CD4-positive, alpha-beta T cell (primary cell): ENCODE measurements around the gene NUMA1. TPM values are rescaled to one million over a fixed set of nuclear protein-coding genes. Genes with fewer than 3 reads are reported as not detected.

Experiments
- ATAC-seq: fragments of 200-7000 bp; cut with Tn5 transposase; one replicate; pipeline ENCODE4 v1.10.0; 2022; ENCODE audit warnings: mild to moderate bottlenecking; ENCODE audit not compliant: poor library complexity
- CTCF ChIA-PET: fragments of 350-600 bp; sonication (Branson Sonifier 250); formaldehyde crosslinking; loops from one replicate; lab custom pipeline; 2021; ENCODE audit warnings: antibody characterized with exemption, inconsistent platforms; lab: Charles Lee
- POLR2A ChIA-PET: fragments of 350-600 bp; sonication (Branson Sonifier 250); formaldehyde crosslinking; loops from one replicate; lab custom pipeline; 2021; ENCODE audit warnings: antibody characterized with exemption, inconsistent platforms; lab: Charles Lee
- DNase-seq, 14 experiments: peaks; one replicate each; pipeline ENCODE4 v3.0.0-alpha.2; 2013 to 2020; ENCODE audit warnings: mixed read lengths in 2 of 14
- H3K27ac ChIP-seq, 2 donors: one replicate each; pipeline versions ENCODE4 v1.5.1 to v1.7.0; 2013; ENCODE audit warnings: low read length in 2 of 2, low read depth in 1 of 2, mild to moderate bottlenecking in 1 of 2
- H3K27me3 ChIP-seq, 2 experiments: 1 replicate in 1 of 2; 2 replicates in 1 of 2; pipeline versions ENCODE4 v1.6.1 to v1.7.0; 2013; ENCODE audit warnings: low read length in 2 of 2, control low read depth in 1 of 2, mild to moderate bottlenecking in 1 of 2, moderate library complexity in 1 of 2; ENCODE audit not compliant: insufficient read depth in 2 of 2, control insufficient read depth in 1 of 2
- H3K36me3 ChIP-seq: one replicate; pipeline ENCODE4 v1.6.1; 2013; ENCODE audit warnings: low read length, control low read depth; ENCODE audit not compliant: insufficient read depth
- H3K4me1 ChIP-seq: one replicate; pipeline ENCODE4 v1.6.1; 2013; ENCODE audit warnings: low read length, control low read depth; ENCODE audit not compliant: insufficient read depth
- H3K4me3 ChIP-seq: one replicate; pipeline ENCODE4 v1.5.1; 2013; ENCODE audit warnings: mild to moderate bottlenecking, low read length, moderate library complexity
- H3K9me3 ChIP-seq, 2 experiments: 1 replicate in 1 of 2; 2 replicates in 1 of 2; pipeline versions ENCODE4 v1.6.1 to v1.7.0; 2013; ENCODE audit warnings: low read length in 2 of 2, mild to moderate bottlenecking in 2 of 2, control low read depth in 1 of 2, moderate library complexity in 1 of 2; ENCODE audit not compliant: control insufficient read depth in 1 of 2, insufficient read depth in 1 of 2
- H3K27ac Mint-ChIP-seq: one replicate; pipeline ENCODE4 v1.8.0; 2020; ENCODE audit warnings: mixed read lengths
- H3K27me3 Mint-ChIP-seq: one replicate; pipeline ENCODE4 v1.8.0; 2021; ENCODE audit warnings: mixed read lengths
- H3K36me3 Mint-ChIP-seq: one replicate; pipeline ENCODE4 v1.8.0; 2021; ENCODE audit warnings: low read depth, mixed read lengths
- H3K4me1 Mint-ChIP-seq: one replicate; pipeline ENCODE4 v1.8.0; 2021; ENCODE audit warnings: low read depth, mixed read lengths
- H3K4me3 Mint-ChIP-seq: one replicate; pipeline ENCODE4 v1.8.0; 2020; ENCODE audit warnings: mild to moderate bottlenecking, mixed read lengths
- H3K9me3 Mint-ChIP-seq: one replicate; pipeline ENCODE4 v1.8.0; 2020; ENCODE audit warnings: mixed read lengths
- intact Hi-C, 2 experiments: fragments of 100-400 bp; cut with DNase I in 1 of 2; cut with micrococcal nuclease in 1 of 2; formaldehyde crosslinking; loops; one replicate each; pipeline versions ENCODE4 v1.15.1 to v1.9.0; 2023 to 2025; cut with DNase I, micrococcal nuclease
- total RNA-seq, 174 experiments: library from RNA in 2 of 174; stranded (reverse) in 2 of 174; gene quantifications; one replicate each; pipeline ENCODE4 v1.2.3 and lab custom pipeline; 2021 to 2026
- TF ChIP-seq, protein P1 (sequence below): fragments of 200-600 bp; IDR thresholded peaks from one replicate; pipeline ENCODE4 v1.8.0; 2022; ENCODE audit warnings: antibody characterized with exemption, mild to moderate bottlenecking

NUMA1 gene
- total RNA-seq, 2 experiments from 2014 or later: 191 to 197 TPM

DNA sequence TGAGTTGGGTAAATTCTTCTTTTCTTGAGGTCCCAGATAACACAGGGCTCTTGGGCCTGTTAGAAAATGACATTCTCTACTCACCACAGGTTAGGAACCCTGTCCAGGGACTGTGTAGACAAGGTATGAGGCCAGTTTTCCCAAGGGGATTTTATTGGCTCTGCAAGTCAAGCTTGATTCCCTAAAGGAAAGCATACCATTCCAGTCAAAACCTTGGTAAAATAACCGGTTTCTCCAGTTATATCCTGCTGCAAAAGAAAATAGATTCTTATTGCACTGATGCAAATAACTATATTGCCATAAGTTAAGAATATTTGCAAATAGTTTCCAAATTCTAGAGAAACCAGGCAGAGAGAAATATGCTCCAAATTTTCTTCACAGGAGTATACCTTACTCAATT lies 45.6 kb upstream of the NUMA1 start:
- no peak overlapping the region for H3K27ac ChIP-seq

DNA sequence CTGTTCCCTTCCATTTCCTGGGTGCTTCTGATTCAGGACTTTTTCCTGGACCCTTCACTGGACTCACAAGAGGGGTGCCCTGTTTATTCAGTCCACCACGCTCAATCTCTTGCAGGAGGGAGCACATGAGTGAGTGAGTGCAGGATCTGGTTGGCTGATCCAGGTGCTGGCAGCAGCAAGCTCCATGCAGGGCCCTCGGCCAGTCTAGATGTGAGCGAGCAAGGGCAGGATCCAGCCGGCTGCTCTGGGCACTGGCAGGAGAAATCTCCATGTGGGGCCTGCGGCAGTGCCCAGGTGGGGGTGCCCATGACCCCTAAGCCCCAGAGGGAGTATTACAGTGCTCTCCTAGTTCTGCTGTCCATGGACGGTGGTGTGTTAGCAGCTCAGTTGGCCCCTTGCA lies 43.7 kb upstream of the NUMA1 start:
- intact Hi-C loops: no loop called here
- no peak overlapping the region for H3K27ac Mint-ChIP-seq
- no peak overlapping the region for H3K4me3 Mint-ChIP-seq
- peaks cover 4 to 14% of the 10 kb centered on the region in 2 experiments for H3K9me3 ChIP-seq
- H3K4me1 Mint-ChIP-seq: no peaks in the 10 kb centered on the region
- ChIA-PET CTCF (interaction anchor here (1.4 kb wide), 1 partner anchor 33 kb away, joined by 3 read pairs; no protein-coding TSS in a partner anchor), POLR2A (no interaction called here)
- H3K27ac ChIP-seq: no peak overlapping the region
- no peaks in the 10 kb centered on the region for H3K36me3 ChIP-seq
- H3K27me3 Mint-ChIP-seq: peaks cover 20% of the 10 kb centered on the region
- no peaks in the 10 kb centered on the region for H3K4me1 ChIP-seq
- H3K36me3 Mint-ChIP-seq: peaks cover 6% of the 10 kb centered on the region
- H3K27me3 ChIP-seq: no peaks in the 10 kb centered on the region
- no peak for DNase-seq
- ATAC-seq: no peak
- TF ChIP-seq, protein P1, sequence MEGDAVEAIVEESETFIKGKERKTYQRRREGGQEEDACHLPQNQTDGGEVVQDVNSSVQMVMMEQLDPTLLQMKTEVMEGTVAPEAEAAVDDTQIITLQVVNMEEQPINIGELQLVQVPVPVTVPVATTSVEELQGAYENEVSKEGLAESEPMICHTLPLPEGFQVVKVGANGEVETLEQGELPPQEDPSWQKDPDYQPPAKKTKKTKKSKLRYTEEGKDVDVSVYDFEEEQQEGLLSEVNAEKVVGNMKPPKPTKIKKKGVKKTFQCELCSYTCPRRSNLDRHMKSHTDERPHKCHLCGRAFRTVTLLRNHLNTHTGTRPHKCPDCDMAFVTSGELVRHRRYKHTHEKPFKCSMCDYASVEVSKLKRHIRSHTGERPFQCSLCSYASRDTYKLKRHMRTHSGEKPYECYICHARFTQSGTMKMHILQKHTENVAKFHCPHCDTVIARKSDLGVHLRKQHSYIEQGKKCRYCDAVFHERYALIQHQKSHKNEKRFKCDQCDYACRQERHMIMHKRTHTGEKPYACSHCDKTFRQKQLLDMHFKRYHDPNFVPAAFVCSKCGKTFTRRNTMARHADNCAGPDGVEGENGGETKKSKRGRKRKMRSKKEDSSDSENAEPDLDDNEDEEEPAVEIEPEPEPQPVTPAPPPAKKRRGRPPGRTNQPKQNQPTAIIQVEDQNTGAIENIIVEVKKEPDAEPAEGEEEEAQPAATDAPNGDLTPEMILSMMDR: no peak
- no peak overlapping the region for H3K4me3 ChIP-seq
- H3K9me3 Mint-ChIP-seq: peaks cover 11% of the 10 kb centered on the region

More for the DNA sequence above, 45.6 kb upstream of the NUMA1 start:
- no peaks in the 10 kb centered on the region for H3K4me1 ChIP-seq
- ChIA-PET CTCF (no interaction called here), POLR2A (interaction anchor here (0.7 kb wide), 1 partner anchor 14 kb away, joined by 3 read pairs; the partner anchor contains the start of gene ANAPC15)
- Mint-ChIP-seq H3K36me3 (peaks cover 9% of the 10 kb centered on the region), H3K4me1 (no peaks in the 10 kb centered on the region), H3K9me3 (peaks cover 14% of the 10 kb centered on the region), H3K27ac (no peak overlapping the region), H3K4me3 (no peak overlapping the region), H3K27me3 (peaks cover 18% of the 10 kb centered on the region)
- no peaks in the 10 kb centered on the region for H3K36me3 ChIP-seq
- peaks cover 4 to 14% of the 10 kb centered on the region in 2 experiments for H3K9me3 ChIP-seq
- ATAC-seq (no peak), DNase-seq (no peak)
- intact Hi-C loops: no loop called here
- TF ChIP-seq, protein P1: no peak
- H3K27me3 ChIP-seq: no peaks in the 10 kb centered on the region
- no peak overlapping the region for H3K4me3 ChIP-seq

DNA sequence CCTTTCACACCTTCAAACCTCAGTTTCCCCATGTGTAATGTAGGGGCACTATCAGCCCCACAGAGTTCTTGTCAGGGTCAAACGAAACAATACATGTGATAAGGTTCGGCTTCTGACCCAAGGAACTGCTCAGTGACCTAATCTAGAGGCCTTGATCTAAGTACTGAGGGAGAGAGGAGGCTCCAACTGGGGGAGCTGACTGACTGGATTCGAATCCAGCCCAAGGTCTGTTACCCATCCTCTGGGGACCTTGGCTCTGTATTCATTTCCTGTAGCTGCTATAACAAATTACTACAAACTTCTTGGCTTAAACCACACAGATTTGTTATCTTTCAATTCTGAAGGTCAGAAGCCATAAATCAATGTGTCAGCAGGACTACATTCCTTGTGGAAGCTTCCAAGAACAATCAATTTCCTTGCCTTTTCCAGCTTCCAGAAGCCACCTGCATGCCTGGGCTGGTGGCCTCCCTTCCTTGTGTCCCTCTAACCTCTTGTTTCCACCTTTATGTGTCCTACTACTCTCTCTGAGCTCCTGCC lies 42.8 kb upstream of the NUMA1 start:
- DNase-seq (no peak), ATAC-seq (no peak)
- Mint-ChIP-seq H3K27ac (no peak overlapping the region), H3K4me3 (no peak overlapping the region), H3K27me3 (peaks cover 25% of the 10 kb centered on the region), H3K36me3 (no peaks in the 10 kb centered on the region), H3K9me3 (peaks cover 5% of the 10 kb centered on the region), H3K4me1 (no peaks in the 10 kb centered on the region)
- POLR2A ChIA-PET: no interaction called here
- TF ChIP-seq, protein P1: no peak
- Histone ChIP-seq H3K9me3 (peaks cover 0 to 5% of the 10 kb centered on the region in 2 experiments), H3K4me3 (no peak overlapping the region), H3K36me3 (no peaks in the 10 kb centered on the region), H3K27me3 (no peaks in the 10 kb centered on the region), H3K27ac (no peak overlapping the region), H3K4me1 (no peaks in the 10 kb centered on the region)
- intact Hi-C loops: no loop called here
- CTCF ChIA-PET: interaction anchor here (1.4 kb wide), 1 partner anchor 32 kb away, joined by 3 read pairs; no protein-coding TSS in a partner anchor
